Endothelial cell of umbilical vein (primary cell): Measurements from ENCODE around the gene GULP1. TPM values are rescaled to one million over a fixed set of nuclear protein-coding genes. Genes with fewer than 3 reads are reported as not detected.
A peak's percentile ranks its signal among the peaks of the same experiment; 100 is the strongest.
"Not testable (repeated sequence)": the region's sequence is repeated elsewhere in the genome, so short reads cannot be mapped to it uniquely, and the experiment has no call there.

Source experiments
- BruUV-seq: library from RNA; stranded (reverse); fragments of 400-500 nt; replicated peaks from 2 replicates; lab custom pipeline; 2021; lab: Mats Ljungman, UMichigan
- CTCF ChIA-PET: fragments of 300-600, 350-600 bp; sonication (Branson Sonifier 250); formaldehyde crosslinking; loops from one replicate; lab custom pipeline; 2021; ENCODE audit warnings: antibody characterized with exemption, inconsistent platforms; lab: Charles Lee
- POLR2A ChIA-PET: fragments of 300-600, 350-600 bp; sonication (Branson Sonifier 250); formaldehyde crosslinking; loops from one replicate; lab custom pipeline; 2021; ENCODE audit warnings: antibody characterized with exemption, inconsistent platforms; lab: Charles Lee
- DNase-seq: peaks from one replicate; pipeline ENCODE4 v3.0.0-alpha.2; 2011; ENCODE audit warnings: low read depth, low spot score
- FAIRE-seq: peaks from 2 replicates; lab custom pipeline; 2011; peaks lifted over from hg19 to GRCh38; lab: Jason Lieb, UNC
- H2AFZ ChIP-seq: 2 replicates; pipeline ENCODE4 v1.6.0; 2012; ENCODE audit warnings: low read depth, low read length, control low read depth, inconsistent platforms
- H3K27ac ChIP-seq: 2 replicates; pipeline ENCODE4 v1.5.1; 2011; ENCODE audit warnings: low read depth, mild to moderate bottlenecking, control low read depth, low read length, moderate library complexity; ENCODE audit not compliant: insufficient read depth
- H3K27me3 ChIP-seq, 2 experiments: 2 replicates each; pipeline versions ENCODE4 v1.6.0 to v1.6.1; 2011; ENCODE audit warnings: low read length in 2 of 2, mixed read lengths in 1 of 2; ENCODE audit not compliant: control insufficient read depth in 2 of 2, insufficient read depth in 2 of 2
- H3K36me3 ChIP-seq, 2 experiments: 2 replicates in 1 of 2; 3 replicates in 1 of 2; pipeline ENCODE4 v1.5.1; 2011; ENCODE audit warnings: low read length in 2 of 2, mild to moderate bottlenecking in 1 of 2, moderate library complexity in 1 of 2; ENCODE audit not compliant: control insufficient read depth in 2 of 2, insufficient read depth in 2 of 2; ENCODE audit errors: extremely low read depth in 1 of 2
- H3K4me1 ChIP-seq: 3 replicates; pipeline ENCODE4 v1.5.1; 2011; ENCODE audit warnings: mild to moderate bottlenecking, low read length; ENCODE audit not compliant: control insufficient read depth, insufficient read depth; ENCODE audit errors: extremely low read depth
- H3K4me2 ChIP-seq: 2 replicates; pipeline ENCODE4 v1.6.1; 2011; ENCODE audit warnings: low read length, control low read depth, mixed read lengths; ENCODE audit not compliant: insufficient read depth
- H3K4me3 ChIP-seq, 3 experiments: fragments of 200-600 bp in 1 of 3; sonication (generic), shearing (Covaris generic) in 1 of 3; replicated peaks in 1 of 3; 2 replicates each; pipeline ENCODE4 v1.5.1; 2011 to 2016; ENCODE audit warnings: control low read depth in 3 of 3, low read length in 3 of 3, mild to moderate bottlenecking in 2 of 3, inconsistent platforms in 1 of 3, low read depth in 1 of 3, moderate library complexity in 1 of 3; ENCODE audit not compliant: insufficient read depth in 1 of 3
- H3K79me2 ChIP-seq: 2 replicates; pipeline ENCODE4 v1.6.0; 2012; ENCODE audit warnings: low read length, inconsistent platforms; ENCODE audit not compliant: control insufficient read depth, insufficient read depth
- H3K9ac ChIP-seq: replicated peaks from 2 replicates; pipeline ENCODE3; 2011; ENCODE audit warnings: low read length, control low read depth; ENCODE audit not compliant: insufficient read depth; ENCODE audit errors: extremely low read depth
- H3K9me1 ChIP-seq: replicated peaks from 3 replicates; pipeline ENCODE4 v1.6.0; 2011; ENCODE audit warnings: mild to moderate bottlenecking, low read length; ENCODE audit not compliant: control insufficient read depth, insufficient read depth; ENCODE audit errors: extremely low read depth
- H3K9me3 ChIP-seq: replicated peaks from 2 replicates; pipeline ENCODE4 v1.5.1; 2012; ENCODE audit warnings: low read length, inconsistent platforms; ENCODE audit not compliant: control insufficient read depth, insufficient read depth
- H4K20me1 ChIP-seq: replicated peaks from 2 replicates; pipeline ENCODE3; 2011; ENCODE audit warnings: mild to moderate bottlenecking, low read length; ENCODE audit not compliant: control insufficient read depth, insufficient read depth; ENCODE audit errors: extremely low read depth
- CTCF ChIP-seq, 2 donors: IDR thresholded peaks; 1 replicate in 1 of 2; 2 replicates in 1 of 2; pipeline ENCODE4 v1.5.1; 2011; ENCODE audit warnings: low read length in 2 of 2, mild to moderate bottlenecking in 2 of 2, moderate library complexity in 2 of 2, control low read depth in 1 of 2, inconsistent platforms in 1 of 2, low read depth in 1 of 2; ENCODE audit not compliant: insufficient read depth in 1 of 2; ENCODE audit errors: extremely low read depth in 1 of 2
- EZH2 ChIP-seq: IDR thresholded peaks from 2 replicates; pipeline ENCODE4 v1.6.1; 2012; ENCODE audit warnings: borderline replicate concordance, low read depth, mild to moderate bottlenecking, moderate library complexity, low read length, inconsistent platforms; ENCODE audit not compliant: severe bottlenecking
- FOS ChIP-seq: IDR thresholded peaks from 2 replicates; pipeline ENCODE4 v1.6.1; 2011; ENCODE audit warnings: mild to moderate bottlenecking, low read length, moderate library complexity, borderline replicate concordance; ENCODE audit not compliant: insufficient read depth
- GATA2 ChIP-seq: IDR thresholded peaks from 2 replicates; pipeline ENCODE4 v1.7.0; 2011; ENCODE audit warnings: low read depth, mild to moderate bottlenecking, moderate library complexity, mixed read lengths, low read length; ENCODE audit not compliant: insufficient read length, insufficient read depth
- JUN ChIP-seq: IDR thresholded peaks from 2 replicates; pipeline ENCODE4 v1.6.1; 2011; ENCODE audit warnings: borderline replicate concordance, low read depth; ENCODE audit not compliant: insufficient read length, insufficient read depth
- MAX ChIP-seq: IDR thresholded peaks from 2 replicates; pipeline ENCODE4 v1.6.1; 2011; ENCODE audit not compliant: insufficient read depth, insufficient read length
- MYC ChIP-seq: IDR thresholded peaks from one replicate; pipeline ENCODE4 v1.6.1; 2011; ENCODE audit warnings: mild to moderate bottlenecking, low read depth, low read length
- POLR2A ChIP-seq: IDR thresholded peaks from 2 replicates; pipeline ENCODE4 v1.6.1; 2012; ENCODE audit warnings: low read depth, mild to moderate bottlenecking, control low read depth, low read length
- POLR2AphosphoS5 ChIP-seq: IDR thresholded peaks from 2 replicates; pipeline ENCODE4 v1.6.1; 2012; ENCODE audit warnings: low read depth, mild to moderate bottlenecking, control low read depth, low read length, moderate library complexity; ENCODE audit not compliant: insufficient read depth
- dilution Hi-C: fragments of 300-500 bp; cut with MboI; formaldehyde crosslinking; loops from one replicate; pipeline ENCODE4 v1.15.0; 2019; ENCODE audit warnings: low sequenced_read_pairs; ENCODE audit not compliant: extremely low pct_ligation_motif_present
- intact Hi-C: fragments of 100-400 bp; cut with micrococcal nuclease; formaldehyde crosslinking; loops from one replicate; pipeline ENCODE4 v1.10.0; 2022
- polyA plus RNA-seq, 4 experiments: library from polyadenylated mRNA; depleted of rRNA in 3 of 4; stranded (reverse) in 3 of 4; unstranded in 1 of 4; fragments of >200 nt; gene quantifications; 2 replicates each; pipeline versions ENCODE4 v1.2.1 to v1.2.3, GENCODE V29; 2011 to 2012; ENCODE audit warnings: missing spikeins in 1 of 4
- total RNA-seq: library from RNA; stranded (reverse); gene quantifications from 2 replicates; pipeline ENCODE4 v1.2.3, GENCODE V29; 2021

GULP1 gene
- total and polyA plus RNA-seq, 2 donors (not counting 3 experiments of a cell fraction or from before 2014, with no cell fraction given): 24.4 to 53.8 TPM

GRCh38 chr2:188298937-188299371, 7.3 kb downstream of the GULP1 start:
- H3K4me3 ChIP-seq, H3K9me3 ChIP-seq, BruUV-seq, H3K27me3 ChIP-seq, CTCF ChIA-PET, H3K4me2 ChIP-seq, dilution Hi-C loops, DNase-seq, H3K36me3 ChIP-seq, POLR2A ChIA-PET, FAIRE-seq, H3K9ac ChIP-seq, H4K20me1 ChIP-seq, H2AFZ ChIP-seq, H3K27ac ChIP-seq, H3K9me1 ChIP-seq: not testable (repeated sequence)
- Histone ChIP-seq H3K79me2 (peaks cover 62% of the 10 kb centered on the region), H3K4me1 (peaks cover 34% of the 10 kb centered on the region)
- intact Hi-C loops: loop anchor here (10.0 kb wide), 1 partner anchor 714 kb away; no protein-coding TSS in a partner anchor
- TF ChIP-seq FOS: peak; percentile 5

GRCh38 chr2:188303363-188304031, 11.8 kb downstream of the GULP1 start:
- CTCF ChIA-PET: interaction anchor here (1.0 to 1.3 kb wide), 3 partner anchors 8 to 14 kb away, joined by 3 read pairs; no protein-coding TSS in a partner anchor
- TF ChIP-seq GATA2: peak; percentile 8
- peak; percentile 37 for TF ChIP-seq POLR2AphosphoS5
- TF ChIP-seq CTCF (IDR thresholded peaks at IDR 0.05; ENCODE audit: extremely low read depth in 1 of 2, insufficient read depth in 1 of 2, low read depth in 1 of 2, low read length in 2 of 2): no peak
- peak; percentile 77 for TF ChIP-seq JUN
- no peak for TF ChIP-seq EZH2
- no peak for TF ChIP-seq MAX
- TF ChIP-seq POLR2A: no peak
- peak; percentile 9 for TF ChIP-seq FOS
- no peak for TF ChIP-seq MYC

More at GRCh38 chr2:188303363-188304031, 11.8 kb downstream of the GULP1 start:
- dilution Hi-C loops: no loop called here
- Histone ChIP-seq H3K9me3 (no peaks in the 10 kb centered on the region), H4K20me1 (no peaks in the 10 kb centered on the region), H3K27ac (peak overlapping the region; percentile 79), H3K9me1 (no peaks in the 10 kb centered on the region), H3K36me3 (no peaks in the 10 kb centered on the region), H3K4me1 (peaks cover 56% of the 10 kb centered on the region), H2AFZ (no peak overlapping the region), H3K79me2 (peaks cover 47% of the 10 kb centered on the region), H3K4me2 (peak overlapping the region; percentile 78), H3K27me3 (no peaks in the 10 kb centered on the region), H3K9ac (peak overlapping the region; percentile 41), H3K4me3 (peak overlapping the region in 1 of 3 experiments; percentile 15)
- intact Hi-C loops: loop anchor here (1.0 kb wide), 1 partner anchor 8 kb away; no protein-coding TSS in a partner anchor
- FAIRE-seq: no peak
- POLR2A ChIA-PET: no interaction called here
- peak; percentile 57 for DNase-seq
- no TSS peak for BruUV-seq
